IPS-20b (cell line): ENCODE data around the gene TRPM1.

Experiments
- H3K27ac ChIP-seq: one replicate; pipeline ENCODE4 v1.5.1; 2013; ENCODE audit warnings: low read length
- H3K27me3 ChIP-seq: 2 replicates; pipeline ENCODE4 v1.6.1; 2013; ENCODE audit warnings: mild to moderate bottlenecking, low read length, inconsistent platforms; ENCODE audit not compliant: insufficient read depth
- H3K36me3 ChIP-seq: 2 replicates; pipeline ENCODE4 v1.6.1; 2013; ENCODE audit warnings: low read depth, mild to moderate bottlenecking, inconsistent platforms, low read length, moderate library complexity; ENCODE audit not compliant: insufficient read depth
- H3K4me1 ChIP-seq: 2 replicates; pipeline ENCODE4 v1.6.1; 2013; ENCODE audit warnings: mild to moderate bottlenecking, control low read depth, inconsistent platforms, low read length, moderate library complexity; ENCODE audit not compliant: insufficient read depth
- H3K4me3 ChIP-seq: 2 replicates; pipeline ENCODE4 v1.5.1; 2013; ENCODE audit warnings: mild to moderate bottlenecking, low read length, inconsistent platforms
- H3K9ac ChIP-seq: 2 replicates; pipeline ENCODE4 v1.6.1; 2013; ENCODE audit warnings: low read depth, mild to moderate bottlenecking, inconsistent platforms, low read length, moderate library complexity
- H3K9me3 ChIP-seq: 2 replicates; pipeline ENCODE4 v1.6.1; 2013; ENCODE audit warnings: mild to moderate bottlenecking, low read depth, low read length, inconsistent platforms; ENCODE audit not compliant: insufficient read depth

The TRPM1 gene

GRCh38 chr15:31111091-31111647, 9.6 kb upstream of the TRPM1 start:
- Histone ChIP-seq H3K27ac (no peak overlapping the region), H3K4me3 (no peak overlapping the region), H3K27me3 (no peaks in the 10 kb centered on the region), H3K9ac (no peak overlapping the region), H3K9me3 (peaks cover 5% of the 10 kb centered on the region; the same call in 1 of the 2 replicates), H3K36me3 (no peaks in the 10 kb centered on the region), H3K4me1 (no peaks in the 10 kb centered on the region)

- no peaks in the 10 kb centered on the region for H3K9me3 ChIP-seq
- no peaks in the 10 kb centered on the region for H3K4me1 ChIP-seq
- no peaks in the 10 kb centered on the region for H3K27me3 ChIP-seq
- H3K27ac ChIP-seq = no peak overlapping the region
- no peak overlapping the region for H3K4me3 ChIP-seq
- H3K9ac ChIP-seq = no peak overlapping the region
- no peaks in the 10 kb centered on the region for H3K36me3 ChIP-seq
These were observed 7.3 kb upstream of the TRPM1 start for GRCh38 chr15:31108836-31109235.

- Histone ChIP-seq H3K36me3 (no peaks in the 10 kb centered on the region), H3K4me3 (no peak overlapping the region), H3K27me3 (no peaks in the 10 kb centered on the region), H3K9me3 (no peaks in the 10 kb centered on the region), H3K27ac (no peak overlapping the region), H3K9ac (no peak overlapping the region), H3K4me1 (no peaks in the 10 kb centered on the region)
These were observed 5.2 kb upstream of the TRPM1 start for GRCh38 chr15:31106495-31107300.

- H3K4me1 ChIP-seq = no peaks in the 10 kb centered on the region
- no peak overlapping the region for H3K27ac ChIP-seq
- no peaks in the 10 kb centered on the region for H3K36me3 ChIP-seq
- H3K27me3 ChIP-seq = peaks cover 3% of the 10 kb centered on the region; the same call in 1 of the 2 replicates
- no peak overlapping the region for H3K9ac ChIP-seq
- no peaks in the 10 kb centered on the region for H3K9me3 ChIP-seq
- H3K4me3 ChIP-seq = no peak overlapping the region
These were observed 2.5 kb upstream of the TRPM1 start for GRCh38 chr15:31104003-31104402.

- Histone ChIP-seq H3K9me3 (no peaks in the 10 kb centered on the region), H3K36me3 (no peaks in the 10 kb centered on the region), H3K27me3 (peaks cover 3% of the 10 kb centered on the region; the same call in 1 of the 2 replicates), H3K4me1 (no peaks in the 10 kb centered on the region), H3K27ac (no peak overlapping the region), H3K9ac (no peak overlapping the region), H3K4me3 (no peak overlapping the region)
These were observed 1.1 kb upstream of the TRPM1 start for GRCh38 chr15:31102374-31103342.

GRCh38 chr15:31102039-31102321, 455 bp upstream of the TRPM1 start:
- H3K9me3 ChIP-seq = no peaks in the 10 kb centered on the region
- no peak overlapping the region for H3K9ac ChIP-seq
- no peak overlapping the region for H3K4me3 ChIP-seq
- H3K27ac ChIP-seq = no peak overlapping the region
- no peaks in the 10 kb centered on the region for H3K36me3 ChIP-seq
- H3K27me3 ChIP-seq = peaks cover 3% of the 10 kb centered on the region; the same call in 1 of the 2 replicates
- no peaks in the 10 kb centered on the region for H3K4me1 ChIP-seq

- peaks cover 3% of the 10 kb centered on the region; the same call in 1 of the 2 replicates for H3K27me3 ChIP-seq
- no peaks in the 10 kb centered on the region for H3K4me1 ChIP-seq
- H3K36me3 ChIP-seq = no peaks in the 10 kb centered on the region
- H3K4me3 ChIP-seq = no peak overlapping the region
- H3K9ac ChIP-seq = no peak overlapping the region
- H3K9me3 ChIP-seq = no peaks in the 10 kb centered on the region
- H3K27ac ChIP-seq = no peak overlapping the region
These were observed 787 bp downstream of the TRPM1 start for GRCh38 chr15:31100738-31101137.

GRCh38 chr15:31098953-31099740, 2.4 kb downstream of the TRPM1 start:
- H3K27me3 ChIP-seq = peaks cover 3% of the 10 kb centered on the region; the same call in 1 of the 2 replicates
- H3K4me1 ChIP-seq = no peaks in the 10 kb centered on the region
- no peaks in the 10 kb centered on the region for H3K9me3 ChIP-seq
- H3K9ac ChIP-seq = no peak overlapping the region
- no peak overlapping the region for H3K4me3 ChIP-seq
- H3K27ac ChIP-seq = no peak overlapping the region
- no peaks in the 10 kb centered on the region for H3K36me3 ChIP-seq

- Histone ChIP-seq H3K27me3 (peaks cover 3% of the 10 kb centered on the region; the same call in 1 of the 2 replicates), H3K27ac (no peak overlapping the region), H3K9me3 (no peaks in the 10 kb centered on the region), H3K4me1 (no peaks in the 10 kb centered on the region), H3K4me3 (no peak overlapping the region), H3K36me3 (no peaks in the 10 kb centered on the region), H3K9ac (no peak overlapping the region)
These were observed 3.0 kb downstream of the TRPM1 start for GRCh38 chr15:31098491-31098917.

GRCh38 chr15:31096563-31096962, 5.0 kb downstream of the TRPM1 start:
- Histone ChIP-seq H3K4me1 (no peaks in the 10 kb centered on the region), H3K27ac (no peak overlapping the region), H3K36me3 (no peaks in the 10 kb centered on the region), H3K9me3 (no peaks in the 10 kb centered on the region), H3K9ac (no peak overlapping the region; the same call in 1 of the 2 replicates), H3K27me3 (peaks cover 3% of the 10 kb centered on the region; the same call in 1 of the 2 replicates), H3K4me3 (no peak overlapping the region)

GRCh38 chr15:31091481-31091880, 10.0 kb downstream of the TRPM1 start:
- no peak overlapping the region for H3K4me3 ChIP-seq
- H3K27me3 ChIP-seq = no peaks in the 10 kb centered on the region
- no peaks in the 10 kb centered on the region for H3K9me3 ChIP-seq
- no peak overlapping the region for H3K27ac ChIP-seq
- no peaks in the 10 kb centered on the region for H3K36me3 ChIP-seq
- no peak overlapping the region for H3K9ac ChIP-seq
- H3K4me1 ChIP-seq = no peaks in the 10 kb centered on the region
